Neural crest cell (in vitro differentiated cells): ENCODE measurements around the gene SFRP5. TPM values are rescaled to one million over a fixed set of nuclear protein-coding genes. Genes with fewer than 3 reads are reported as not detected.

ENCODE experiments used
- DNase-seq: peaks from one replicate; pipeline ENCODE4 v3.0.0; 2021; ENCODE audit warnings: low read depth, mixed read lengths, low spot score
- H3K27ac Mint-ChIP-seq: one replicate; pipeline ENCODE4 v1.8.0; 2021; ENCODE audit warnings: mild to moderate bottlenecking, mixed read lengths; ENCODE audit not compliant: unreplicated experiment
- H3K27me3 Mint-ChIP-seq: 2 replicates; pipeline ENCODE4 v1.8.0; 2021; ENCODE audit warnings: low read depth, mild to moderate bottlenecking, mixed read lengths
- H3K36me3 Mint-ChIP-seq: 2 replicates; pipeline ENCODE4 v1.8.0; 2021; ENCODE audit warnings: low read depth, mild to moderate bottlenecking, mixed read lengths
- H3K4me1 Mint-ChIP-seq: 2 replicates; pipeline ENCODE4 v1.8.0; 2021; ENCODE audit warnings: mixed read lengths
- H3K4me3 Mint-ChIP-seq: one replicate; pipeline ENCODE4 v1.8.0; 2021; ENCODE audit warnings: mild to moderate bottlenecking, mixed read lengths
- H3K9me3 Mint-ChIP-seq: 2 replicates; pipeline ENCODE4 v1.8.0; 2021; ENCODE audit warnings: mixed read lengths
- CTCF ChIP-seq: fragments of 200-600 bp; sonication (generic); conservative IDR thresholded peaks from 2 replicates; pipeline ENCODE4 v1.5.0; 2021; ENCODE audit warnings: antibody characterized with exemption, mild to moderate bottlenecking
- total RNA-seq: library from RNA; stranded (reverse); gene quantifications from 2 replicates; pipeline ENCODE4 v1.2.1, GENCODE V29; 2021

SFRP5 gene
- total RNA-seq, 1 donor from 2014 or later = not detected

DNA sequence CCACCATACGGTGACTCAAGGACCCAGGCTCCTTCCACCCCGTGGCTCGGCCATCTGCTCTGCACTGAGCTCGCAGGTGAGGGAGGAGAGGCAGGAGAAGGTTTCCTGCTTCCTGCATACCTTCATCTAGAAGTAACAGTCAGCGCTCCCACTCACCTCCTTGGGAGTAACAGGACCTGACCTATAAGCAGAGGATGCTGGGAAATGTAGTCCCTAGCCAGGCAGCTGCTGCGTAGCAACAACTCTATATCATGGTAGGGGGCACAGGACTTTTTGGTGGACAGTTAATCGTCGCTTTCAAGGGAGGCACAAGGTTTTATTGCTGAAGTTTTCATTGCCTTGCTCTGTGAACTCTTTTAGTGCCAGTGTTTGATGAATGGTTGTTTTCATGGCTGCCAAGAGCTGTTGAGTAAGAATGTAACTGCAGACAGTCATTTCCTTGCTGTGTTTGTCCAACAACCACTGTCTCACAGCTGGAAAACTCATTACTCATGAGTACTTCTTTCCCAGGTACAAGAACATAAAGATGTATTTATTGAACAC is 45.1 kb downstream of the SFRP5 start:
- DNase-seq = no peak
- H3K27ac Mint-ChIP-seq = no peak overlapping the region
- H3K9me3 Mint-ChIP-seq = no peaks in the 10 kb centered on the region
- H3K4me1 Mint-ChIP-seq = peaks cover 9% of the 10 kb centered on the region
- H3K4me3 Mint-ChIP-seq = no peak overlapping the region
- no peaks in the 10 kb centered on the region for H3K27me3 Mint-ChIP-seq
- no peaks in the 10 kb centered on the region for H3K36me3 Mint-ChIP-seq
- no peak for TF ChIP-seq CTCF

DNA sequence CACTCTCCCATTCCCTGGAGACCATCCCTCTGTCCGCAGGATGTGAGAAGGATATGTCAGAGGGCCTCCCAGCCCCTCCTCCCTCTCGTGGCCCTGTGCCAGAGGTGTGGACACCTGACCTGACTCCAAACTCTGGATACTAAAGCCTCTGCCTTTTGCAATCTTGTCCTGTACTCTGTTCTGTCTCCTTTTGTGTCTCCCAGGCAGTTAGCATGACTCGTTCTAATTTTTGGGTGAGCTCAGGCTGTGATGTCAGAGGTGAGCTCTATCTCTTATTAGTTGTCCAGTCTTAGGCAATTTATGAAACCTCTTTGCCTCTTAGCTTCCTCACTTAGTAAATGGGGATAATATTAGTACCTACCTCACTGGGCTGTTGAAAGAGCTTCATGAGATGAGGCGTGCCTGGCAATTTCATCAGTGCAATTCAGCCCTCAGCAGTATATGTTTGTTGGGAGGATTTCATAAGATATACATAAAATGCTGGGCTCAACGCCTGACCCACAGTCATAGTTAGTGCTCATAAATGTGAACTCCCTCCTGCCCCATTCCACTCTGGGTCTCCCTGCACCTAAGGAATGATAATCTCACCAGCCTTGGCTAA is 47.4 kb downstream of the SFRP5 start:
- H3K36me3 Mint-ChIP-seq = no peaks in the 10 kb centered on the region
- no peaks in the 10 kb centered on the region for H3K27me3 Mint-ChIP-seq
- no peak for TF ChIP-seq CTCF
- H3K4me1 Mint-ChIP-seq = peaks cover 11% of the 10 kb centered on the region
- H3K27ac Mint-ChIP-seq = no peak overlapping the region
- H3K9me3 Mint-ChIP-seq = no peaks in the 10 kb centered on the region
- no peak for DNase-seq
- H3K4me3 Mint-ChIP-seq = no peak overlapping the region

DNA sequence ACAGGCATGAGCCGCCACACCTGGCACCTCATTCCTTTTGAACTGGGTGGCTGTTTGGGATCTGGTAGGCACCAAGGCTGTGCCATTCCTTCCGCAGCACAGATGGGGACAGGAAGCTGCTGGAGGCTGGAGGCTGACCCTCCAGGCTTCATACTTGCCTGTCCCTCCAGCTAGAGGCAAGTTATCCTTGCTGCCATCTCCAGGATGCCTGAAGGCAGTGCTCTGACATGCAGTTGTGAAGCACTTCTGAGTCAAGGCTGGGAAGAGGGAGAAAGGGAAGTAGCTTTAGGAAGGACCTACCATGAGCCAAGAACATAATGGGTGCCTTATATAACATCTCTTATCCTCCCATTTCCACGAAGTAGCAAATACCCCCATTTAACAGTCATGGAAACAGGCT is 48.8 kb downstream of the SFRP5 start:
- DNase-seq = no peak
- Mint-ChIP-seq H3K4me1 (peaks cover 26% of the 10 kb centered on the region), H3K27me3 (no peaks in the 10 kb centered on the region), H3K27ac (no peak overlapping the region), H3K36me3 (peaks cover 1% of the 10 kb centered on the region), H3K4me3 (no peak overlapping the region), H3K9me3 (no peaks in the 10 kb centered on the region)
- TF ChIP-seq CTCF = no peak

DNA sequence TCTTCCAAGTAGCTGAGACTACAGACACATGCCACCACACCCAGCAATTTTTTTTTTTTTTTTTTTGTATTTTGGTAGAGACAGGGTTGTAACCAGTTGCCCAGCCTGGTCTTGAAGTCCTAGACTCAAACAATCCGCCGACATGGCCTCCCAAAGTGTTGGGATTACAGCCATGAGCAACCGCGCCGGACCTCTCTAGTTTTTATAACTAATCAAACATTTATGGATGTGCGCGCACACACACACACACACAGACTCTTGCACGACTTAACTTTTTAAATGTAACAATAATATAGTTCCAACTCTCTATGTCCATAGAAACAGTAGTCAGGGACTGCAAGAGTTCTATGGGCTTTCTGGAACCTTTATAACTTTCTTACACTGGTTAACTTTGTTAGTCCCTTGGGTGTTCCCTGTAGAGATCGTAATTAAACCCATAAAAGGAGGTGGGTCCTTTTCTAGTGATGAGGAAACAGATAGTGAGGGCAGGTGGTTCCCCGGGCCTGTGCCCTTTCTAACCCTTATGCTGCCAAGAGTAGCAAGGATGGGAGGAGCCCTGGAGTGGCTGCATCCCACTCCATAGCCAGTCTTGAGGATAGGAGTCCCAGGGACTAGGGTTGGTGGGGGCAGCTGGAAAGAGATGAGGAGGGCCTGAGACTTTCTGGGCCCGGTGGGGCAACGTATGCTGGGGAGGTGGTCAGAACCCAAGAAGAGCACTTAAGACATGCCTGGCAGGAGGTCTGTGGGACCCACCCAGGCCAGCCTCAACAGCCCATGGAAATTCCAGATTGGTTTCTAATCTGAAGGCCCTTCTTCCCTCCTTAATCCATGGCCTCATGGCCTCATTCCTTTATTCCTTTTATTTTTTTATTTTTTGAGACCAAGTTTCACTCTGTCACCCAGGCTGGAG is 49.7 kb downstream of the SFRP5 start:
- Mint-ChIP-seq H3K4me1 (peaks cover 35% of the 10 kb centered on the region), H3K27me3 (no peaks in the 10 kb centered on the region), H3K4me3 (no peak overlapping the region), H3K27ac (no peak overlapping the region), H3K9me3 (no peaks in the 10 kb centered on the region), H3K36me3 (peaks cover 3% of the 10 kb centered on the region)
- TF ChIP-seq CTCF = no peak
- DNase-seq = no peak

GRCh38 chr10:97719602-97720001 is 52.2 kb downstream of the SFRP5 start:
- peaks cover 49% of the 10 kb centered on the region for H3K4me1 Mint-ChIP-seq
- H3K9me3 Mint-ChIP-seq = no peaks in the 10 kb centered on the region
- peaks cover 3% of the 10 kb centered on the region for H3K36me3 Mint-ChIP-seq
- no peak for DNase-seq
- H3K4me3 Mint-ChIP-seq = no peak overlapping the region
- TF ChIP-seq CTCF = no peak
- H3K27me3 Mint-ChIP-seq = peaks cover 4% of the 10 kb centered on the region
- H3K27ac Mint-ChIP-seq = no peak overlapping the region
